Measurements from ENCODE around the gene SCAMP4. TPM values are rescaled to one million over a fixed set of nuclear protein-coding genes. Genes with fewer than 3 reads are reported as not detected.

Gene SCAMP4
- total and polyA plus RNA-seq, 2 of the 13 experiments (the other 11 are each of a cell fraction or from before 2014, with no cell fraction given): 10.7 to 13.7 TPM

DNA sequence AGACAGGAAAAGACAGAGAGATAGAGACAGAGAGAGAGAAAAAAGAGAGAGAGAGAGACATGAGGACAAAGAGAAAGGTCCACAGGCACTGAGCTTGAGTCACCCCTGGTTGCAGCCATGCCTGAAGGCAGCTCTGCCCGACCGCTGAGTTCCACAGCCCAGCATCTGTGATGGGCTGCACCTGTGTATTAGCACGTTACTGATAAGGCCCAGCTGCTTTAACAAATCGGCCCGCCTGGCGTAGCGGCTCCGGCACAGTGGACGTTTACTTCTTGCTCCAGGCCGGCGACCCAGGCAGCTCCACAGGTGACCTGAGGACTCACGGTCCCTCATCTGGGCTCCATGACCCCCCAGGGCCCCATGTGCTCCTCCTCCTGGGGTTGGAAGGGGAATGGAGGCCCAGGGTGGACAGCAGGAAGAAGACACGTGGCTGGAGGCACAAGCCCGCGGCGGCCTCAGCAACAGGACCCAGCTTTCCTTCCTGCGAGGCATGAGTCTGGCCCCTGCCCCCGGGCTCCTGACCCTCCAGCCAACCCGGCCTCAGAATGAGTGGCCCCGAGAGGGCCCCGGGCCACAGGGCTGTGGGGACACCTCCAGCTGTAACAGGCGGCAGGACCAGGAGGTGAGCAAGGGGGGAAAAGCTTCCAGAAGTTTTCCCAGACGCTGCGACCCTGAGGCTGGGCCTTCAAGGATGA lies 31.9 kb downstream of the SCAMP4 start:
- H3K4me3 ChIP-seq (replicated peaks in 1 of 3; ENCODE audit: insufficient read depth in 1 of 3, low read depth in 2 of 3, low read length in 3 of 3): no peak overlapping the region
- ATAC-seq: no peak
- no peak for FAIRE-seq
- no TSS peak for BruUV-seq (replicated peaks)
- peaks cover 38% of the 10 kb centered on the region for H3K4me1 ChIP-seq (ENCODE audit: insufficient read depth, low read length)
- no peak overlapping the region for H3K9ac ChIP-seq (ENCODE audit: insufficient read depth, low read depth, low read length)
- no peak overlapping the region for H2AFZ ChIP-seq (ENCODE audit: low read length)
- no peaks in the 10 kb centered on the region for H3K36me3 ChIP-seq (replicated peaks in 1 of 2; ENCODE audit: control insufficient read depth in 1 of 2, insufficient read depth in 2 of 2, low read length in 2 of 2)
- no peaks in the 10 kb centered on the region; a peak in 1 of 5 replicates for H3K27me3 ChIP-seq (ENCODE audit: control insufficient read depth in 1 of 2, insufficient read depth in 2 of 2, low read length in 2 of 2)
- WGBS (ENCODE audit: low lambda C conversion rate): 63% methylated on average over 18 of the region's 24 CpGs
- in situ Hi-C loops (cut with HindIII; ENCODE audit: extremely low pct_ligation_motif_present, low pct_unique_long_range_greater_than_20kb): loop anchor here (10.0 kb wide), 1 partner anchor 128 kb away; no protein-coding TSS in a partner anchor
- peak; percentile 96 for TF ChIP-seq ZNF12 (CRISPR knock-in tag; IDR thresholded peaks at IDR 0.05)
- no peak for TF ChIP-seq ZNF770 (CRISPR knock-in tag; IDR thresholded peaks at IDR 0.05)
- TF ChIP-seq AGO1 (IDR thresholded peaks at IDR 0.05; ENCODE audit: low read depth, low read length, poor library complexity, severe bottlenecking): peak; percentile 37
- peak; percentile 38 for TF ChIP-seq ZNF687 (CRISPR knock-in tag; IDR thresholded peaks at IDR 0.05)
- no peak for TF ChIP-seq MZF1 (CRISPR knock-in tag; IDR thresholded peaks at IDR 0.05; ENCODE audit: borderline replicate concordance)
- TF ChIP-seq ZNF329 (CRISPR knock-in tag; IDR thresholded peaks at IDR 0.05; ENCODE audit: low read depth): peak; percentile 98
- TF ChIP-seq ZBTB38 (CRISPR knock-in tag; IDR thresholded peaks at IDR 0.05): 0 out of 2 replicates have a peak, but pooled peaks have one; percentile 21
- TF ChIP-seq, protein P1, sequence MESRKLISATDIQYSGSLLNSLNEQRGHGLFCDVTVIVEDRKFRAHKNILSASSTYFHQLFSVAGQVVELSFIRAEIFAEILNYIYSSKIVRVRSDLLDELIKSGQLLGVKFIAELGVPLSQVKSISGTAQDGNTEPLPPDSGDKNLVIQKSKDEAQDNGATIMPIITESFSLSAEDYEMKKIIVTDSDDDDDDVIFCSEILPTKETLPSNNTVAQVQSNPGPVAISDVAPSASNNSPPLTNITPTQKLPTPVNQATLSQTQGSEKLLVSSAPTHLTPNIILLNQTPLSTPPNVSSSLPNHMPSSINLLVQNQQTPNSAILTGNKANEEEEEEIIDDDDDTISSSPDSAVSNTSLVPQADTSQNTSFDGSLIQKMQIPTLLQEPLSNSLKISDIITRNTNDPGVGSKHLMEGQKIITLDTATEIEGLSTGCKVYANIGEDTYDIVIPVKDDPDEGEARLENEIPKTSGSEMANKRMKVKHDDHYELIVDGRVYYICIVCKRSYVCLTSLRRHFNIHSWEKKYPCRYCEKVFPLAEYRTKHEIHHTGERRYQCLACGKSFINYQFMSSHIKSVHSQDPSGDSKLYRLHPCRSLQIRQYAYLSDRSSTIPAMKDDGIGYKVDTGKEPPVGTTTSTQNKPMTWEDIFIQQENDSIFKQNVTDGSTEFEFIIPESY (CRISPR knock-in tag; IDR thresholded peaks at IDR 0.05): 0 out of 2 replicates have a peak, but pooled peaks have one; percentile 10
- ChIA-PET POLR2A (interaction anchor here (1.4 kb wide), 1 partner anchor 123 kb away, joined by 3 read pairs; no protein-coding TSS in a partner anchor), CTCF (ENCODE audit: low intra/inter-chr PET ratio, low total read pairs) (no interaction called here)
- peaks cover 4% of the 10 kb centered on the region for H3K79me2 ChIP-seq (ENCODE audit: insufficient read depth, low read length)
- 0 out of 2 replicates have a peak overlapping the region, but pooled peaks have one; percentile 9 for H3K4me2 ChIP-seq (ENCODE audit: low read depth, low read length)
- peaks cover under 1% of the 10 kb centered on the region; the same call in 1 of the 2 replicates for H4K20me1 ChIP-seq (ENCODE audit: insufficient read depth, low read length)
- no peak for DNase-seq (ENCODE audit: low spot score)
- no peak overlapping the region for H3K27ac ChIP-seq (ENCODE audit: extremely low read length, insufficient read depth, low read length)
- intact Hi-C loops (cut with micrococcal nuclease; ENCODE audit: unreplicated experiment): no loop called here
- no peaks in the 10 kb centered on the region; the same call in 1 of the 2 replicates for H3K9me3 ChIP-seq (ENCODE audit: low read length)

All from HepG2 (cell line).